Measurements from ENCODE around the gene PLEKHA3. TPM values are rescaled to one million over a fixed set of nuclear protein-coding genes. Genes with fewer than 3 reads are reported as not detected.
"Not testable (repeated sequence)": the region's sequence is repeated elsewhere in the genome, so short reads cannot be mapped to it uniquely, and the experiment has no call there.

PLEKHA3 gene
- total and polyA plus RNA-seq, 2 experiments from 2014 or later = 9.1 to 32.1 TPM

DNA sequence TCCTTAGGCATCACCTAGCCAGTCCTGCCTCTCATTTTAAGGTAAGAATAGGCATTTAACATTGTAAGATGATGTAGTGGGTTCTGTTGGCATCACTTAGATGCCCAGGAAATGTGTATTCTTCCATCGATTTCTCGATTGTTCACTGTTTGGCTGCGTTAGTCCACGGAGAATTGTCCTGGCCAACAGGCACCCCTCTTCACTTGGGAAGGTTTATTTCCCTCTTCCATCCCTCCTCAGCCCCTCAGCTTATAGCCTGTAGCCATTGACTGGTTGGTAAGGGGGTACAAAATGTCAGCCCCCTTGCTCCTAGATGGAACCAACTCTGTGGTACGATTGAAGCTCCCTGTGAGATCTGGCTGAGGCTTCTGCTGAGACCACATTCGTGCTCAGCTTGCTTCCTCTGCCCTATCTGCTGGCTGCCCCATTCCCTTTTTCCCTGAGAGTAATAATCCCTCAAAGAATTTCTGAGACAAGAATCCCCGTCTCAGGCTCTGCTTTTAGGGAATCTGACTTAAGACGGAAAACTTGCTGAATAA is 43.4 kb downstream of the PLEKHA3 start:
- H3K4me2 ChIP-seq = peak overlapping the region; percentile 80
- H3K27ac ChIP-seq = peak overlapping the region; percentile 68
- no peaks in the 10 kb centered on the region for H4K20me1 ChIP-seq (ENCODE audit: insufficient read depth, poor library complexity, severe bottlenecking)
- H3K9me2 ChIP-seq (replicated peaks; ENCODE audit: insufficient read depth) = no peaks in the 10 kb centered on the region
- H3K9me3 ChIP-seq (ENCODE audit: low read depth) = no peaks in the 10 kb centered on the region
- TF ChIP-seq, protein P1, sequence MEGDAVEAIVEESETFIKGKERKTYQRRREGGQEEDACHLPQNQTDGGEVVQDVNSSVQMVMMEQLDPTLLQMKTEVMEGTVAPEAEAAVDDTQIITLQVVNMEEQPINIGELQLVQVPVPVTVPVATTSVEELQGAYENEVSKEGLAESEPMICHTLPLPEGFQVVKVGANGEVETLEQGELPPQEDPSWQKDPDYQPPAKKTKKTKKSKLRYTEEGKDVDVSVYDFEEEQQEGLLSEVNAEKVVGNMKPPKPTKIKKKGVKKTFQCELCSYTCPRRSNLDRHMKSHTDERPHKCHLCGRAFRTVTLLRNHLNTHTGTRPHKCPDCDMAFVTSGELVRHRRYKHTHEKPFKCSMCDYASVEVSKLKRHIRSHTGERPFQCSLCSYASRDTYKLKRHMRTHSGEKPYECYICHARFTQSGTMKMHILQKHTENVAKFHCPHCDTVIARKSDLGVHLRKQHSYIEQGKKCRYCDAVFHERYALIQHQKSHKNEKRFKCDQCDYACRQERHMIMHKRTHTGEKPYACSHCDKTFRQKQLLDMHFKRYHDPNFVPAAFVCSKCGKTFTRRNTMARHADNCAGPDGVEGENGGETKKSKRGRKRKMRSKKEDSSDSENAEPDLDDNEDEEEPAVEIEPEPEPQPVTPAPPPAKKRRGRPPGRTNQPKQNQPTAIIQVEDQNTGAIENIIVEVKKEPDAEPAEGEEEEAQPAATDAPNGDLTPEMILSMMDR (IDR thresholded peaks at IDR 0.05; ENCODE audit: poor library complexity) = no peak
- TF ChIP-seq EZH2phosphoT487 (IDR thresholded peaks at IDR 0.05; ENCODE audit: low read depth, severe bottlenecking, unreplicated experiment) = no peak
- no peak for TF ChIP-seq EZH2 (IDR thresholded peaks at IDR 0.05; ENCODE audit: borderline replicate concordance)
- peak; percentile 8 for DNase-seq (ENCODE audit: low spot score)
- peak overlapping the region; percentile 70 for H2AFZ ChIP-seq
- peaks cover 45% of the 10 kb centered on the region for H3K79me2 ChIP-seq
- no peaks in the 10 kb centered on the region for H3K36me3 ChIP-seq (replicated peaks; ENCODE audit: insufficient read depth, low read depth)
- WGBS (ENCODE audit: low lambda C conversion rate, missing lambda C conversion rate) = 24% methylated on average over 8 of the region's 8 CpGs
- no peaks in the 10 kb centered on the region for H3K27me3 ChIP-seq
- peak overlapping the region; percentile 79 for H3K4me3 ChIP-seq
- H3K4me1 ChIP-seq (ENCODE audit: insufficient read depth) = peaks cover 7% of the 10 kb centered on the region

DNA sequence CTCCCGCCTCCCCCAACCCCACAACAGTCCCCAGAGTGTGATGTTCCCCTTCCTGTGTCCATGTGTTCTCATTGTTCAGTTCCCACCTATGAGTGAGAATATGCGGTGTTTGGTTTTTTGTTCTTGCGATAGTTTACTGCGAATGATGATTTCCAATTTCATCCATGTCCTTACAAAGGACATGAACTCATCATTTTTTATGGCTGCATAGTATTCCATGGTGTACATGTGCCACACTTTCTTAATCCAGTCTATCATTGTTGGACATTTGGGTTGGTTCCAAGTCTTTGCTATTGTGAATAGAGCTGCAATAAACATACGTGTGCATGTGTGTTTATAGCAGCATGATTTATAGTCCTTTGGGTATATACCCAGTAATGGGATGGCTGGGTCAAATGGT is 44.8 kb downstream of the PLEKHA3 start:
- not testable (repeated sequence) for H3K36me3 ChIP-seq (replicated peaks; ENCODE audit: insufficient read depth, low read depth)
- WGBS (ENCODE audit: low lambda C conversion rate, missing lambda C conversion rate) = 96% methylated on average over 4 of the region's 5 CpGs
- peaks cover 58% of the 10 kb centered on the region for H3K79me2 ChIP-seq

GRCh38 chr2:178525460-178525859 is 45.2 kb downstream of the PLEKHA3 start:
- WGBS (ENCODE audit: low lambda C conversion rate, missing lambda C conversion rate) = 80% methylated on average over 1 of the region's 1 CpG

More for the DNA sequence above, 44.8 kb downstream of the PLEKHA3 start:
- not testable (repeated sequence) for H3K9me2 ChIP-seq (replicated peaks; ENCODE audit: insufficient read depth); H3K4me1 ChIP-seq (ENCODE audit: insufficient read depth); H3K4me3 ChIP-seq; H3K9me3 ChIP-seq (ENCODE audit: low read depth); H2AFZ ChIP-seq; H3K27ac ChIP-seq; H3K4me2 ChIP-seq; H4K20me1 ChIP-seq (ENCODE audit: insufficient read depth, poor library complexity, severe bottlenecking); H3K27me3 ChIP-seq; DNase-seq (ENCODE audit: low spot score)

GRCh38 chr2:178526256-178526655 is 46.0 kb downstream of the PLEKHA3 start:
- peaks cover 7% of the 10 kb centered on the region for H3K4me1 ChIP-seq (ENCODE audit: insufficient read depth)
- H3K79me2 ChIP-seq = peaks cover 70% of the 10 kb centered on the region
- no peak overlapping the region for H3K27ac ChIP-seq
- H3K36me3 ChIP-seq (replicated peaks; ENCODE audit: insufficient read depth, low read depth) = no peaks in the 10 kb centered on the region
- H3K9me3 ChIP-seq (ENCODE audit: low read depth) = no peaks in the 10 kb centered on the region
- WGBS (ENCODE audit: low lambda C conversion rate, missing lambda C conversion rate) = 98% methylated on average over 4 of the region's 4 CpGs
- no peak overlapping the region for H3K4me3 ChIP-seq
- H3K27me3 ChIP-seq = no peaks in the 10 kb centered on the region
- H3K4me2 ChIP-seq = no peak overlapping the region
- no peak overlapping the region for H2AFZ ChIP-seq
- no peak for TF ChIP-seq EZH2phosphoT487 (IDR thresholded peaks at IDR 0.05; ENCODE audit: low read depth, severe bottlenecking, unreplicated experiment)
- TF ChIP-seq, protein P1 (IDR thresholded peaks at IDR 0.05; ENCODE audit: poor library complexity) = no peak
- H3K9me2 ChIP-seq (replicated peaks; ENCODE audit: insufficient read depth) = no peaks in the 10 kb centered on the region
- DNase-seq (ENCODE audit: low spot score) = no peak
- H4K20me1 ChIP-seq (ENCODE audit: insufficient read depth, poor library complexity, severe bottlenecking) = peaks cover 4% of the 10 kb centered on the region

More at GRCh38 chr2:178525460-178525859, 45.2 kb downstream of the PLEKHA3 start:
- not testable (repeated sequence) for H3K4me1 ChIP-seq (ENCODE audit: insufficient read depth); H3K9me2 ChIP-seq (replicated peaks; ENCODE audit: insufficient read depth); H3K9me3 ChIP-seq (ENCODE audit: low read depth); DNase-seq (ENCODE audit: low spot score); H3K4me3 ChIP-seq; H2AFZ ChIP-seq; H3K4me2 ChIP-seq; H3K36me3 ChIP-seq (replicated peaks; ENCODE audit: insufficient read depth, low read depth); H3K27me3 ChIP-seq; H3K27ac ChIP-seq; H4K20me1 ChIP-seq (ENCODE audit: insufficient read depth, poor library complexity, severe bottlenecking)
- peaks cover 63% of the 10 kb centered on the region for H3K79me2 ChIP-seq
